Measurements from ENCODE around the gene GNRH2. TPM values are rescaled to one million over a fixed set of nuclear protein-coding genes. Genes with fewer than 3 reads are reported as not detected.
"Not testable (repeated sequence)": the region's sequence is repeated elsewhere in the genome, so short reads cannot be mapped to it uniquely, and the experiment has no call there.

The GNRH2 gene
- total RNA-seq, 4 donors from 2014 or later: not detected

GRCh38 chr20:3070725-3071124 is 27.3 kb downstream of the GNRH2 start:
- TF ChIP-seq EP300 (IDR thresholded peaks at IDR 0.05): no peak
- TF ChIP-seq POLR2A (IDR thresholded peaks at IDR 0.05; ENCODE audit: low read depth): no peak
- no peak for TF ChIP-seq CTCF (IDR thresholded peaks at IDR 0.05)
- no peak for TF ChIP-seq POLR2AphosphoS5 (IDR thresholded peaks at IDR 0.05)

GRCh38 chr20:3071266-3071609 is 27.8 kb downstream of the GNRH2 start:
- no peak overlapping the region for H3K27ac ChIP-seq (replicated peaks in 1 of 4)
- TF ChIP-seq POLR2AphosphoS5 (IDR thresholded peaks at IDR 0.05) (no peak), CTCF (IDR thresholded peaks at IDR 0.05) (no peak), EP300 (IDR thresholded peaks at IDR 0.05) (no peak)
- no peaks in the 10 kb centered on the region for H3K9me3 ChIP-seq
- H3K4me1 ChIP-seq: peaks cover 7 to 16% (median 14%) of the 10 kb centered on the region in 4 donors
- H3K4me3 ChIP-seq: peak overlapping the region; percentile 54 to 68 (median 56)
- H3K36me3 ChIP-seq: no peaks in the 10 kb centered on the region
- peaks cover 0 to 60% (median 13%) of the 10 kb centered on the region in 4 donors for H3K27me3 ChIP-seq
- intact Hi-C loops (cut with DNase I): no loop called here
- WGBS: 82% methylated on average over 15 of the region's 16 CpGs
- no peak for DNase-seq (ENCODE audit: extremely low spot score)

More at GRCh38 chr20:3070725-3071124, 27.3 kb downstream of the GNRH2 start:
- H3K27ac ChIP-seq (replicated peaks in 1 of 4): no peak overlapping the region
- H3K4me3 ChIP-seq: no peak overlapping the region
- peaks cover 7 to 16% (median 14%) of the 10 kb centered on the region in 4 donors for H3K4me1 ChIP-seq
- DNase-seq (ENCODE audit: extremely low spot score): no peak
- intact Hi-C loops (cut with DNase I): no loop called here
- H3K36me3 ChIP-seq: no peaks in the 10 kb centered on the region
- peaks cover 0 to 55% (median 13%) of the 10 kb centered on the region in 4 donors for H3K27me3 ChIP-seq
- 85% methylated on average over 4 of the region's 4 CpGs for WGBS
- no peaks in the 10 kb centered on the region for H3K9me3 ChIP-seq

GRCh38 chr20:3071610-3072529 is 28.4 kb downstream of the GNRH2 start, which contains the start of gene OXT:
TSS of gene OXT (plus strand) at chr20:3071620. CDS start at chr20:3071656, 36 bp downstream.
- intact Hi-C loops (cut with DNase I): no loop called here
- TF ChIP-seq POLR2AphosphoS5 (IDR thresholded peaks at IDR 0.05) (no peak), CTCF (IDR thresholded peaks at IDR 0.05) (no peak), POLR2A (IDR thresholded peaks at IDR 0.05; ENCODE audit: low read depth) (no peak), EP300 (IDR thresholded peaks at IDR 0.05) (no peak)
- Histone ChIP-seq H3K4me3 (peak within 1 kb of the TSS; percentile 54 to 68 (median 56)), H3K9me3 (no peaks in the 10 kb centered on the region), H3K27me3 (peaks cover 0 to 64% (median 13%) of the 10 kb centered on the region in 4 donors), H3K4me1 (peaks cover 7 to 16% (median 14%) of the 10 kb centered on the region in 4 donors), H3K36me3 (no peaks in the 10 kb centered on the region), H3K27ac (replicated peaks in 1 of 4) (no peak within 1 kb of the TSS)
- no peak for DNase-seq (ENCODE audit: extremely low spot score)
- WGBS: 52% methylated on average over 10 of the region's 95 CpGs

- Histone ChIP-seq H3K9me3 (no peaks in the 10 kb centered on the region), H3K27me3 (peaks cover 0 to 67% (median 13%) of the 10 kb centered on the region in 4 donors), H3K36me3 (no peaks in the 10 kb centered on the region), H3K4me1 (peaks cover 7 to 16% (median 14%) of the 10 kb centered on the region in 4 donors), H3K27ac (replicated peaks in 1 of 4) (no peak overlapping the region), H3K4me3 (peak overlapping the region; percentile 54 to 68 (median 56))
- intact Hi-C loops (cut with DNase I): no loop called here
- TF ChIP-seq POLR2AphosphoS5 (IDR thresholded peaks at IDR 0.05) (no peak), CTCF (IDR thresholded peaks at IDR 0.05) (no peak), POLR2A (IDR thresholded peaks at IDR 0.05; ENCODE audit: low read depth) (no peak), EP300 (IDR thresholded peaks at IDR 0.05) (no peak)
- WGBS: 80% methylated on average over 22 of the region's 22 CpGs
- no peak for DNase-seq (ENCODE audit: extremely low spot score)
Observed at GRCh38 chr20:3072530-3073250, 29.3 kb downstream of the GNRH2 start.

GRCh38 chr20:3073251-3073643 is 29.8 kb downstream of the GNRH2 start:
- H3K27ac ChIP-seq (replicated peaks in 1 of 4); H3K4me3 ChIP-seq; H3K9me3 ChIP-seq; intact Hi-C loops (cut with DNase I); H3K36me3 ChIP-seq; DNase-seq (ENCODE audit: extremely low spot score): not testable (repeated sequence)
- H3K27me3 ChIP-seq: peaks cover 0 to 67% (median 13%) of the 10 kb centered on the region in 4 donors
- H3K4me1 ChIP-seq: peaks cover 7 to 16% (median 14%) of the 10 kb centered on the region in 4 donors
- 87% methylated on average over 8 of the region's 8 CpGs for WGBS

Data from esophagus muscularis mucosa (tissue), 4 donors.